ENCODE results near the gene TFE3.

The TFE3 gene

GRCh38 chrX:49058794-49059193 lies 15.6 kb upstream of the TFE3 start, which contains the start of gene CCDC120:
CCDC120 (plus strand) TSS chrX:49058999; CDS start chrX:49062042, 3,043 bp downstream.
- peaks cover 15% of the 10 kb centered on the region for H3K36me3 ChIP-seq (ENCODE audit: control insufficient read depth, insufficient read depth, low read length)
- no peaks in the 10 kb centered on the region for H3K4me1 ChIP-seq (ENCODE audit: control insufficient read depth, insufficient read depth, low read length)
- peak within 1 kb of the TSS; percentile 69 for H3K4me3 ChIP-seq (ENCODE audit: low read depth, low read length)
- no peaks in the 10 kb centered on the region for H3K27me3 ChIP-seq (ENCODE audit: control insufficient read depth, insufficient read depth, low read length)
- peak within 1 kb of the TSS; percentile 37 for H3K9ac ChIP-seq (ENCODE audit: low read depth, low read length)
- H3K9me3 ChIP-seq (ENCODE audit: control insufficient read depth, insufficient read depth, low read length), result no peaks in the 10 kb centered on the region

- Histone ChIP-seq H3K36me3 (ENCODE audit: control insufficient read depth, insufficient read depth, low read length) (no peaks in the 10 kb centered on the region), H3K4me1 (ENCODE audit: control insufficient read depth, insufficient read depth, low read length) (peaks cover 3% of the 10 kb centered on the region), H3K9ac (ENCODE audit: low read depth, low read length) (peak overlapping the region; percentile 19)
Observed at GRCh38 chrX:49054073-49054762, 11.1 kb upstream of the TFE3 start.

GRCh38 chrX:49053223-49054072 lies 10.3 kb upstream of the TFE3 start:
- Histone ChIP-seq H3K4me3 (ENCODE audit: low read depth, low read length) (peak overlapping the region; percentile 77), H3K9me3 (ENCODE audit: control insufficient read depth, insufficient read depth, low read length) (no peaks in the 10 kb centered on the region), H3K4me1 (ENCODE audit: control insufficient read depth, insufficient read depth, low read length) (peaks cover 3% of the 10 kb centered on the region), H3K9ac (ENCODE audit: low read depth, low read length) (peak overlapping the region; percentile 56), H3K27me3 (ENCODE audit: control insufficient read depth, insufficient read depth, low read length) (no peaks in the 10 kb centered on the region), H3K36me3 (ENCODE audit: control insufficient read depth, insufficient read depth, low read length) (no peaks in the 10 kb centered on the region)

More at GRCh38 chrX:49054073-49054762, 11.1 kb upstream of the TFE3 start:
- no peaks in the 10 kb centered on the region for H3K27me3 ChIP-seq (ENCODE audit: control insufficient read depth, insufficient read depth, low read length)
- H3K4me3 ChIP-seq (ENCODE audit: low read depth, low read length), result peak overlapping the region; percentile 77
- no peaks in the 10 kb centered on the region for H3K9me3 ChIP-seq (ENCODE audit: control insufficient read depth, insufficient read depth, low read length)

GRCh38 chrX:49043987-49044281 lies 777 bp upstream of the TFE3 start:
- Histone ChIP-seq H3K9ac (ENCODE audit: low read depth, low read length) (no peak overlapping the region), H3K4me1 (ENCODE audit: control insufficient read depth, insufficient read depth, low read length) (peaks cover 6% of the 10 kb centered on the region), H3K36me3 (ENCODE audit: control insufficient read depth, insufficient read depth, low read length) (peaks cover 7% of the 10 kb centered on the region), H3K9me3 (ENCODE audit: control insufficient read depth, insufficient read depth, low read length) (no peaks in the 10 kb centered on the region), H3K27me3 (ENCODE audit: control insufficient read depth, insufficient read depth, low read length) (no peaks in the 10 kb centered on the region), H3K4me3 (ENCODE audit: low read depth, low read length) (peak overlapping the region; percentile 26)

- Histone ChIP-seq H3K36me3 (ENCODE audit: control insufficient read depth, insufficient read depth, low read length) (peaks cover 20% of the 10 kb centered on the region), H3K27me3 (ENCODE audit: control insufficient read depth, insufficient read depth, low read length) (no peaks in the 10 kb centered on the region), H3K9ac (ENCODE audit: low read depth, low read length) (peak overlapping the region; percentile 94), H3K4me1 (ENCODE audit: control insufficient read depth, insufficient read depth, low read length) (peaks cover 6% of the 10 kb centered on the region), H3K9me3 (ENCODE audit: control insufficient read depth, insufficient read depth, low read length) (no peaks in the 10 kb centered on the region), H3K4me3 (ENCODE audit: low read depth, low read length) (peak overlapping the region; percentile 83)
Observed at GRCh38 chrX:49042581-49043219, 457 bp downstream of the TFE3 start.

- peak overlapping the region; percentile 94 for H3K9ac ChIP-seq (ENCODE audit: low read depth, low read length)
- H3K4me1 ChIP-seq (ENCODE audit: control insufficient read depth, insufficient read depth, low read length), result peaks cover 6% of the 10 kb centered on the region
- H3K36me3 ChIP-seq (ENCODE audit: control insufficient read depth, insufficient read depth, low read length), result peaks cover 27% of the 10 kb centered on the region
- no peaks in the 10 kb centered on the region for H3K27me3 ChIP-seq (ENCODE audit: control insufficient read depth, insufficient read depth, low read length)
- no peaks in the 10 kb centered on the region for H3K9me3 ChIP-seq (ENCODE audit: control insufficient read depth, insufficient read depth, low read length)
- peak overlapping the region; percentile 83 for H3K4me3 ChIP-seq (ENCODE audit: low read depth, low read length)
Observed at GRCh38 chrX:49041744-49042580, 1.2 kb downstream of the TFE3 start.

- H3K27me3 ChIP-seq (ENCODE audit: control insufficient read depth, insufficient read depth, low read length), result no peaks in the 10 kb centered on the region
- H3K36me3 ChIP-seq (ENCODE audit: control insufficient read depth, insufficient read depth, low read length), result peaks cover 32% of the 10 kb centered on the region
- peak overlapping the region; percentile 39 for H3K9ac ChIP-seq (ENCODE audit: low read depth, low read length)
- H3K4me3 ChIP-seq (ENCODE audit: low read depth, low read length), result peak overlapping the region; percentile 83
- H3K9me3 ChIP-seq (ENCODE audit: control insufficient read depth, insufficient read depth, low read length), result no peaks in the 10 kb centered on the region
- peaks cover 6% of the 10 kb centered on the region for H3K4me1 ChIP-seq (ENCODE audit: control insufficient read depth, insufficient read depth, low read length)
Observed at GRCh38 chrX:49040376-49040955, 2.7 kb downstream of the TFE3 start.

- peak overlapping the region; percentile 83 for H3K4me3 ChIP-seq (ENCODE audit: low read depth, low read length)
- H3K4me1 ChIP-seq (ENCODE audit: control insufficient read depth, insufficient read depth, low read length), result peaks cover 6% of the 10 kb centered on the region
- H3K27me3 ChIP-seq (ENCODE audit: control insufficient read depth, insufficient read depth, low read length), result no peaks in the 10 kb centered on the region
- H3K9ac ChIP-seq (ENCODE audit: low read depth, low read length), result peak overlapping the region; percentile 70
- H3K36me3 ChIP-seq (ENCODE audit: control insufficient read depth, insufficient read depth, low read length), result peaks cover 34% of the 10 kb centered on the region
- H3K9me3 ChIP-seq (ENCODE audit: control insufficient read depth, insufficient read depth, low read length), result no peaks in the 10 kb centered on the region
Observed at GRCh38 chrX:49039598-49040375, 3.4 kb downstream of the TFE3 start.

- H3K9me3 ChIP-seq (ENCODE audit: control insufficient read depth, insufficient read depth, low read length), result no peaks in the 10 kb centered on the region
- no peak overlapping the region for H3K4me3 ChIP-seq (ENCODE audit: low read depth, low read length)
- H3K4me1 ChIP-seq (ENCODE audit: control insufficient read depth, insufficient read depth, low read length), result peaks cover 6% of the 10 kb centered on the region
- H3K9ac ChIP-seq (ENCODE audit: low read depth, low read length), result no peak overlapping the region
- no peaks in the 10 kb centered on the region for H3K27me3 ChIP-seq (ENCODE audit: control insufficient read depth, insufficient read depth, low read length)
- H3K36me3 ChIP-seq (ENCODE audit: control insufficient read depth, insufficient read depth, low read length), result peaks cover 52% of the 10 kb centered on the region
Observed at GRCh38 chrX:49037883-49038475, 5.2 kb downstream of the TFE3 start.

GRCh38 chrX:49030283-49030682 lies 12.9 kb downstream of the TFE3 start:
- Histone ChIP-seq H3K36me3 (ENCODE audit: control insufficient read depth, insufficient read depth, low read length) (peaks cover 34% of the 10 kb centered on the region), H3K4me1 (ENCODE audit: control insufficient read depth, insufficient read depth, low read length) (no peaks in the 10 kb centered on the region), H3K4me3 (ENCODE audit: low read depth, low read length) (no peak overlapping the region), H3K27me3 (ENCODE audit: control insufficient read depth, insufficient read depth, low read length) (no peaks in the 10 kb centered on the region), H3K9me3 (ENCODE audit: control insufficient read depth, insufficient read depth, low read length) (no peaks in the 10 kb centered on the region), H3K9ac (ENCODE audit: low read depth, low read length) (no peak overlapping the region)
